HG02970 (cell line): Measurements from ENCODE around the gene HOMER2.

Source experiments
- ATAC-seq: cut with Tn5 transposase; IDR thresholded peaks from one replicate; pipeline ENCODE4 v1.9.1; 2021; ENCODE audit warnings: mild to moderate bottlenecking, moderate library complexity, moderate number of reproducible peaks; ENCODE audit not compliant: unreplicated experiment, low FRiP score

HOMER2 gene

DNA sequence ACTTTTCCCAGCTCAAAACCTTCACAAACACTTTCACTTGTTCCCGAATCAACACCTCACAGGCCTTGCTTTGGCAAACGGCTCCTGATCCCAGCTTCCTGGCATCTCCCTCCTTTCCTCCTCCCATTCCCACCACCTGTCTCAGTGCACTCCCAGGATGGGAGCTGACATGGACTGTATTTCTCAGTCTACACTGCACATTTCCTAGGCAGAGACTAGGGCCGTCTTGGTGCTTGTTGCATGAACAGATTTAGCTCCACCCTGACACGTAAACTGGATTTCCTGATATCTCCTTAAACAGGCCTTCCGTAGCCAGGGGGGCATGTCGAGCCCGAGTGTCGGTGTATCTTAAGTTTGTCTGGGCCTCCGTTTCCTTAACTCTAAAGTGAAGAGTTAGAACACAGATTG, 143.9 kb downstream of the HOMER2 start:
- ATAC-seq: no peak

DNA sequence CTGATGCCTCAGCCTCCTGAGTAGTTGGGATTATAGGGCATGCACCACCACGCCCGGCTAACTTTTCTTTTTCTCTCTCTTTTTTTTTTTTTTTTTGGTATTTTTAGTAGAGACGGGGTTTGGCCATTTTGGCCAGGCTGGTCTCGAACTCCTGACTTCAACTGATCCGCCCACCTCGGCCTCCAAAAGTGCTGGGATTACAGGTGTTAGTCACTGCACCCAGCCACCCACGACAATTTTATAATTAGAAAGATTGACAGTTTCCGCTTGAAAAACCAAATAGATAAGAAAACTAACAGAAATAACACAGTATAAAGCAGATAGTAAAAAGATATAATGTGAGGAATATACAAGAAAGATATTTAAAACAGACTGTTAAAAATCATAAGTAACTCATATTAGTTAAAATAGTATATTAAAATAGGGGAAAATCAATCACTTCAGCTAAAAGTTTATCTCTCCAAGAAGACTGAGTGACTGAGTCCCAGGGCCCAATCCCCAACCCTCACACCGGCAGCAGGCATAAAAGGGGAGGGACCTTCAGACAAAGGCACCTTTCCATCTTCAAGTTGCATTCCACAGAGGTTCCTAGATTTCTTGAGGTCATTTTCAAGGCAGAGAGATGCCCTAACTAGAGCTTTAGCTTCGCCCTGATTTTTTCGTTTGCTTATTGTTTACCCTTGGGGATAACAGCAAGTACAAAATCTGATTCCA, 144.4 kb downstream of the HOMER2 start:
- ATAC-seq: no peak

DNA sequence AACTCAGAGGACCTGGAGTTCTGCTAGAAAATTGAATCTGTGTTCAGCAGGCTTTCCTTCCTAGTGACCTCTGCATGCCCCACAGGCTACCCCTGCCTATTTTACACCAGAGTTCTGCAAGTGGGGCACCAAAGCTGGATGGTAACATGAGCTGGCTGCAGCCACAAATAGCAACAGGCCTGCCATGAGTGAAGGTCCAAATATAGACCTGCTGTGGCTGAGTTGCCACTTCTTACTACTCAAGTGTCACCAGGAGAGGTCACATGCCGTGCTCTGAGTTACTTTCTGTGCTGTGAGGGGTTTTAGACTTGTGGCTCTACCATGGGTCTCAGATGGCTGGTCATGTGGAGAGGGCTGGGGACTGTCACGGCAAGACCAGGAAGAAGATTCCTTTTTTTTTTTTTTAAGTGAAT, 146.5 kb downstream of the HOMER2 start, which contains the start of gene FSD2:
Gene FSD2 (minus strand): TSS at position 76 of the 413 bp plus-strand sequence. CDS start 18,679 bp downstream, outside the sequence.
- ATAC-seq: peak; percentile 35

DNA sequence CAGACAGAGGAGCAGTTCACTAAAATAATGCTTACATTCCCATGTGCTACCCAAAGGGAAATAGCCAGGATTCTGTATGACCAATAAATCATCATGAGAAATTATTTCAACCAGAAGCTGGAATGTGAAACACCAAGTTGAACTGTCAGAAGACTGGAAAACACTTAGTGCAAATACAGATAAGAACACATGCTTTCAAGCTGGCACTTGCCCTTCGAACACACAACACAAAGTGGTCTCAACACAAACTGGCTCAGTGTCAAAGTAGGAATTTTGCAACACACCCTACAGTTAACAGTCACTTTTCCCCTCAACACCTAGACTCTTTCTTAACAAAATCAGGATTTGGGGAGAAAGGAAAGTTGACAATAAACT, 148.0 kb downstream of the HOMER2 start:
- no peak for ATAC-seq

DNA sequence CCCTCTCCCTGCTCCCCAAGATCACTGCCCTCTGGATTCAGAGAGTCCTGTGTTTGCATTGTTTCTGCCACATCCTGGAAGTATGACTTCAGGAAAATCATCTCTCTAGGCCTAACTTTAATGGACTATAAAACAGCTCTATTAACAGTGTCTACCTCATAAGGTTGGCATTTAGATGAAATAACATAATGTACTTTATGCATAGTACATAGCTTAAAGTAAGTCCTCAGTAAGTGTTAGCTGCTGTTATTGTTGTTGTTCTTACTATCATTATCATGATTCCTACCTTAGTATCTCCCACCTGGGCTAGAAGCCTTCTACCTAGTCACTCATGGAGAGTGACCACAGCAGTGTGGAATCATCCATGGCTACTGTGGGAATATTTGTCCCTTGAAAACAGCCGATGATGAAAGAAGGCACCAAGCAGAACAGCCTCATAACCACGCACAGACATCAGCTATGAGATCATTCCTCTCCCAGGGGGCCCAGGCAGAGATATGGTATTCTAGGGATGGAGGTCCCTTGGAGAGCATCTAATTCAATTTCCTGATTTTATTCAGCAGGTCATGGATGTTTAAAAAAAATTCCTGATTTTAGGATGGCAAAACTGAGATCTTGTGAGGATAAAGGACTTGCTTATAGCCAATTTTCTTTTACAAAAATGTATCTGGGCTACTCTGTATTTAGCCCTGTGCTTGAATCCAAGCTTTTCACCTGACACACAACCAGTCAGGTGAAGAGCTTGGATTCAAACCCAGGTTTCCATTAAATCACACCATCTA, 148.5 kb downstream of the HOMER2 start:
- ATAC-seq: no peak

DNA sequence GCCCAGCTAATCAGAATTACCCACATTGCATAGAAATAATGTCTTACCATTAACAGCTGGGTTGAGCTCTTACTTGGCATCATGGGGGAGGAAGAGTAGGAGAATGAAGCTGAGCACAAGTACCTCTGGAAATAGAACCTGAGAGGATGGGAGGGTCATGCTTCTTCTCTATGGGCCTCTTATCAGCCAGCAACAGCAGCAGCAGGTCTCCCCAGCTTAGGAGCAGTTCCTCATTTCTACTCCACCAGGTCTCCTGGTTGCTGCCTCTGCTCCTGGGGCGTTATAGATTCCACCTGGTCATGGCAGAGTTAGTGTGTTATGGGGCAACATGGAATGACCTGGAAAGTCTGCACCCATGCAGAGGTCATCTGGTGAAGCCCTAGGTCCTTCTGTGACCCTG, 150.0 kb downstream of the HOMER2 start:
- ATAC-seq: no peak

DNA sequence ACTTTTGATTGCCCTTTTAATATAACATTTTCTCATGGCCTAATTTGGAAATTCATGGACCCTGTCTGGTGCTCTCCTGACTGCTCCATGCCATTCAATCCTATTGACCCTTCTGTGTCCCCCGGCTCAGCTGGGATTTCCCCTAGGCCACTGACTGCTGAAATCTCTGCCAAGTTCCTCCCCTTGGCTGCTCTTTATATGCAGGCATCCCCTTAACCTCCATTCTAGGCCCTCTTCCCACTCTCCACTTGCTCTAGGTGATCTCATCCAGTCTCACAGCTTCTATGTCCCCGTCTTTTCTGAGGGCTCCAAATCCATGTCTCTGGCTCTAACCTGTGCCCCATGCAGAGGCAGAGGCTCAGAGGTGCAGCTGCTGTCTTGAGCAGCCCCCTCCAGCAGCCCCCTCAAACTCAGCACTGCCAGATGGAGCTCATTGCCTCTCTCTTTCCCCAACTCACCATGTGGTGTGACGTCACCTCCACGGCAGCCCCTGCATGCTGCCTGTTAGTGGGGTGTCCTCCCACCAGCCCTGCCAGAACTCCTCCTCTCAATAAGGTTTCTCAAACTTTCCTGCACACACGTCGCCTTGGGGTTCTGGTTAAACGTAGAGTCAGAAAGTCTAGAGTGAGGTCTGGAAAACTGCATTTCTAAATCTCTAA, 153.2 kb downstream of the HOMER2 start:
- ATAC-seq: no peak
